NCI-H2171 treated with DMSO at 0.1 percent for 48 hours (cell line): Measurements from ENCODE around the gene DAP3.
"Not testable (repeated sequence)": the region's sequence is repeated elsewhere in the genome, so short reads cannot be mapped to it uniquely, and the experiment has no call there.

Experiments
- DNase-seq: peaks from one replicate; lab custom pipeline; 2025; lab: John Stamatoyannopoulos, UW

DAP3 gene

GRCh38 chr1:155681776-155682175 is 7.1 kb upstream of the DAP3 start:
- DNase-seq = no peak

GRCh38 chr1:155687705-155688323 is 1.1 kb upstream of the DAP3 start:
- DNase-seq = not testable (repeated sequence)

- DNase-seq = peak; percentile 85
These were observed 389 bp upstream of the DAP3 start, which contains the start of gene YY1AP1 for GRCh38 chr1:155688324-155689080. YY1AP1 (minus strand) TSS chr1:155688774; CDS start chr1:155680436, 8,338 bp downstream.

- no peak for DNase-seq
These were observed 3.2 kb downstream of the DAP3 start for GRCh38 chr1:155691992-155692528.

GRCh38 chr1:155694167-155694566 is 5.3 kb downstream of the DAP3 start:
- no peak for DNase-seq

GRCh38 chr1:155695072-155695471 is 6.2 kb downstream of the DAP3 start:
- DNase-seq = no peak

GRCh38 chr1:155695608-155696007 is 6.7 kb downstream of the DAP3 start:
- no peak for DNase-seq

- no peak for DNase-seq
These were observed 7.6 kb downstream of the DAP3 start for GRCh38 chr1:155696524-155696923.

- DNase-seq = no peak
These were observed 8.2 kb downstream of the DAP3 start for GRCh38 chr1:155697046-155697445.

- not testable (repeated sequence) for DNase-seq
These were observed 8.7 kb downstream of the DAP3 start for GRCh38 chr1:155697616-155698015.

- no peak for DNase-seq
These were observed 9.6 kb downstream of the DAP3 start for GRCh38 chr1:155698382-155699038.

GRCh38 chr1:155699062-155699461 is 10.2 kb downstream of the DAP3 start:
- DNase-seq = not testable (repeated sequence)

GRCh38 chr1:155701675-155702074 is 12.8 kb downstream of the DAP3 start:
- not testable (repeated sequence) for DNase-seq

GRCh38 chr1:155703216-155703615 is 14.3 kb downstream of the DAP3 start:
- no peak for DNase-seq

- DNase-seq = peak; percentile 5
These were observed 15.5 kb downstream of the DAP3 start for GRCh38 chr1:155704414-155704813.

- DNase-seq = no peak
These were observed 17.2 kb downstream of the DAP3 start for GRCh38 chr1:155706139-155706538.

GRCh38 chr1:155709391-155709790 is 20.5 kb downstream of the DAP3 start:
- no peak for DNase-seq

GRCh38 chr1:155711457-155711856 is 22.6 kb downstream of the DAP3 start:
- DNase-seq = not testable (repeated sequence)

GRCh38 chr1:155712636-155713035 is 23.7 kb downstream of the DAP3 start:
- DNase-seq = not testable (repeated sequence)

- DNase-seq = no peak
These were observed 24.2 kb downstream of the DAP3 start for GRCh38 chr1:155713075-155713474.

GRCh38 chr1:155715056-155715455 is 26.2 kb downstream of the DAP3 start:
- not testable (repeated sequence) for DNase-seq

GRCh38 chr1:155715777-155716176 is 26.9 kb downstream of the DAP3 start:
- no peak for DNase-seq

GRCh38 chr1:155717041-155717440 is 28.1 kb downstream of the DAP3 start:
- DNase-seq = no peak
